SK-N-SH (cell line): ENCODE measurements around the gene C11orf58. TPM values are rescaled to one million over a fixed set of nuclear protein-coding genes. Genes with fewer than 3 reads are reported as not detected.

Experiments used
- CTCF ChIA-PET: fragments of 300-600, 350-600 bp; formaldehyde crosslinking; extraction: SDS; loops from one replicate; lab custom pipeline; 2021; lab: Yijun Ruan, JAX
- POLR2A ChIA-PET: fragments of 350-600 bp; sonication (Branson Sonifier 250); formaldehyde crosslinking; extraction: SDS; loops from one replicate; lab custom pipeline; 2020; ENCODE audit warnings: antibody characterized with exemption, inconsistent platforms; lab: Yijun Ruan, JAX
- DNase-seq: peaks from one replicate; pipeline ENCODE4 v3.0.0; 2012
- H2AFZ ChIP-seq: fragments of 200-600 bp; sonication (generic); 2 replicates; pipeline ENCODE4 v1.8.1; 2016; ENCODE audit warnings: antibody characterized with exemption, mild to moderate bottlenecking, low read depth
- H3F3A ChIP-seq: fragments of 200-600 bp; sonication (generic); replicated peaks from 2 replicates; pipeline ENCODE3; 2016; ENCODE audit warnings: antibody characterized with exemption, mild to moderate bottlenecking; ENCODE audit not compliant: insufficient read depth
- H3K27ac ChIP-seq, 2 experiments: fragments of 200-500 bp in 1 of 2; fragments of 200-600 bp in 1 of 2; sonication (Bioruptor generic) in 1 of 2; sonication (generic), shearing (Covaris generic) in 1 of 2; 2 replicates each; pipeline versions ENCODE4 v1.5.1 to v1.6.1; 2014 to 2016; ENCODE audit warnings: low read depth in 2 of 2, inconsistent platforms in 1 of 2, low read length in 1 of 2, mild to moderate bottlenecking in 1 of 2, mixed read lengths in 1 of 2
- H3K27me3 ChIP-seq: fragments of 200-600 bp; sonication (generic), shearing (Covaris generic); 2 replicates; pipeline ENCODE4 v1.6.1; 2016; ENCODE audit warnings: mixed run types; ENCODE audit not compliant: insufficient read depth
- H3K36me3 ChIP-seq, 2 experiments: fragments of 200-500 bp in 1 of 2; fragments of 200-600 bp in 1 of 2; sonication (Bioruptor generic) in 1 of 2; sonication (generic) in 1 of 2; replicated peaks in 1 of 2; 2 replicates each; pipeline versions ENCODE3 to v1.5.1; 2014 to 2016; ENCODE audit warnings: low read length in 1 of 2, mild to moderate bottlenecking in 1 of 2; ENCODE audit not compliant: insufficient read depth in 2 of 2, control insufficient read depth in 1 of 2
- H3K4me1 ChIP-seq, 2 experiments: fragments of 200-500 bp in 1 of 2; fragments of 200-600 bp in 1 of 2; sonication (Bioruptor generic) in 1 of 2; sonication (generic), shearing (Covaris generic) in 1 of 2; 2 replicates each; pipeline versions ENCODE4 v1.5.1 to v1.6.1; 2014 to 2016; ENCODE audit warnings: low read depth in 1 of 2, low read length in 1 of 2, mixed run types in 1 of 2; ENCODE audit not compliant: insufficient read depth in 2 of 2, control insufficient read depth in 1 of 2
- H3K4me2 ChIP-seq: fragments of 200-600 bp; sonication (generic), shearing (Covaris generic); 2 replicates; pipeline ENCODE4 v1.6.1; 2017; ENCODE audit warnings: mixed run types
- H3K4me3 ChIP-seq, 2 experiments: fragments of 200-500 bp in 1 of 2; fragments of 200-600 bp in 1 of 2; sonication (Bioruptor generic) in 1 of 2; sonication (generic), shearing (Covaris generic) in 1 of 2; 2 replicates each; pipeline versions ENCODE4 v1.5.1 to v1.8.1; 2014 to 2016; ENCODE audit warnings: low read depth in 2 of 2, inconsistent platforms in 1 of 2, low read length in 1 of 2, mild to moderate bottlenecking in 1 of 2, mixed read lengths in 1 of 2, moderate library complexity in 1 of 2
- H3K79me2 ChIP-seq: fragments of 200-600 bp; sonication (generic); 2 replicates; pipeline ENCODE4 v1.8.1; 2017; ENCODE audit warnings: mild to moderate bottlenecking; ENCODE audit not compliant: insufficient read depth
- H3K9ac ChIP-seq: fragments of 200-600 bp; sonication (generic); 2 replicates; pipeline ENCODE4 v1.6.1; 2017; ENCODE audit warnings: mixed run types
- H3K9me2 ChIP-seq: fragments of 200-600 bp; sonication (generic); 2 replicates; pipeline ENCODE4 v1.6.1; 2017; ENCODE audit warnings: mixed run types
- H3K9me3 ChIP-seq: fragments of 200-600 bp; sonication (generic); 2 replicates; pipeline ENCODE4 v1.6.1; 2017; ENCODE audit warnings: mixed run types, mild to moderate bottlenecking, moderate library complexity
- H4K20me1 ChIP-seq: fragments of 200-600 bp; sonication (generic); 2 replicates; pipeline ENCODE4 v1.6.1; 2017; ENCODE audit warnings: mild to moderate bottlenecking, mixed run types; ENCODE audit not compliant: insufficient read depth
- CHD2 ChIP-seq: fragments of 150-350 bp; IDR thresholded peaks from 2 replicates; pipeline ENCODE4 v1.6.1; 2018; ENCODE audit warnings: low read length; ENCODE audit not compliant: partially characterized antibody
- EZH2phosphoT487 ChIP-seq: fragments of 200-600 bp; sonication (generic); IDR thresholded peaks from 2 replicates; pipeline ENCODE4 v1.6.1; 2017; ENCODE audit warnings: low read depth, mixed run types, mild to moderate bottlenecking, antibody characterized with exemption, moderate library complexity, borderline replicate concordance
- FOXJ3 ChIP-seq: sonication (generic); formaldehyde crosslinking; IDR thresholded peaks from 2 replicates; pipeline ENCODE4 v1.5.1; 2020; ENCODE audit warnings: mild to moderate bottlenecking, missing genetic modification reagents
- GATA2 ChIP-seq: sonication (generic); formaldehyde crosslinking; IDR thresholded peaks from 2 replicates; pipeline ENCODE4 v1.5.0; 2020; ENCODE audit warnings: mild to moderate bottlenecking, missing genetic modification reagents
- JUND ChIP-seq: IDR thresholded peaks from 2 replicates; pipeline ENCODE4 v1.4.0; 2012
- REST ChIP-seq: IDR thresholded peaks from 2 replicates; pipeline ENCODE4 v1.6.1; 2012; ENCODE audit warnings: mild to moderate bottlenecking, low read depth, low read length, moderate library complexity
- RXRA ChIP-seq: IDR thresholded peaks from 2 replicates; pipeline ENCODE4 v1.4.0; 2012; ENCODE audit warnings: low read depth, mild to moderate bottlenecking, borderline replicate concordance
- SIN3A ChIP-seq: IDR thresholded peaks from 2 replicates; pipeline ENCODE4 v1.6.1; 2012; ENCODE audit warnings: low read depth, mild to moderate bottlenecking, low read length, moderate library complexity, borderline replicate concordance
- TAF1 ChIP-seq: IDR thresholded peaks from 2 replicates; pipeline ENCODE4 v1.6.1; 2012; ENCODE audit warnings: low read depth, mild to moderate bottlenecking, low read length, moderate library complexity, borderline replicate concordance
- TCF12 ChIP-seq: IDR thresholded peaks from 2 replicates; pipeline ENCODE4 v1.4.0; 2012
- USF2 ChIP-seq: fragments of 150-350 bp; IDR thresholded peaks from 2 replicates; pipeline ENCODE4 v1.6.1; 2017; ENCODE audit warnings: antibody characterized with exemption, low read length, low read depth, borderline replicate concordance
- YY1 ChIP-seq: IDR thresholded peaks from 2 replicates; pipeline ENCODE4 v1.4.0; 2012; ENCODE audit warnings: low read depth, mild to moderate bottlenecking
- polyA plus RNA-seq, 3 experiments: library from polyadenylated mRNA; depleted of rRNA; stranded (reverse); fragments of >200 nt; gene quantifications; 2 replicates each; pipeline ENCODE4 v1.2.3, GENCODE V29; 2012

The C11orf58 gene
- polyA plus RNA-seq, 1 of the 3 experiments (the other 2 are of a cell fraction): 150 TPM

GRCh38 chr11:16799890-16800289, 61.4 kb downstream of the C11orf58 start:
- no peaks in the 10 kb centered on the region for H3K36me3 ChIP-seq
- no peak overlapping the region for H3K9ac ChIP-seq
- no peak for DNase-seq
- H2AFZ ChIP-seq: no peak overlapping the region
- TF ChIP-seq GATA2 (CRISPR knock-in tag): no peak
- no peak for TF ChIP-seq CHD2
- no peak for TF ChIP-seq JUND
- no peak for TF ChIP-seq YY1
- TF ChIP-seq SIN3A: no peak
- no peak for TF ChIP-seq USF2
- TF ChIP-seq EZH2phosphoT487: no peak
- no peak for TF ChIP-seq REST
- TF ChIP-seq TCF12: no peak
- TF ChIP-seq RXRA: no peak
- no peak for TF ChIP-seq TAF1
- no peaks in the 10 kb centered on the region for H3K27me3 ChIP-seq
- H4K20me1 ChIP-seq: no peaks in the 10 kb centered on the region
- H3K79me2 ChIP-seq: no peaks in the 10 kb centered on the region
- H3F3A ChIP-seq: no peaks in the 10 kb centered on the region
- peaks cover 0 to 14% of the 10 kb centered on the region in 2 experiments; a peak in 1 of 4 replicates for H3K4me1 ChIP-seq
- no peak overlapping the region for H3K27ac ChIP-seq
- no peaks in the 10 kb centered on the region for H3K9me3 ChIP-seq
- H3K4me3 ChIP-seq: no peak overlapping the region
- CTCF ChIA-PET: interaction anchor here (3.0 to 3.8 kb wide), 3 partner anchors 12 to 20 kb away, joined by 13 to 25 read pairs (median 16); no protein-coding TSS in a partner anchor
- no peaks in the 10 kb centered on the region for H3K9me2 ChIP-seq
- POLR2A ChIA-PET: no interaction called here
- H3K4me2 ChIP-seq: no peak overlapping the region

GRCh38 chr11:16800382-16800781, 61.9 kb downstream of the C11orf58 start:
- H3F3A ChIP-seq: no peaks in the 10 kb centered on the region

More at GRCh38 chr11:16800382-16800781, 61.9 kb downstream of the C11orf58 start:
- ChIA-PET POLR2A (interaction anchor here (0.7 kb wide), 1 partner anchor 277 kb away, joined by 5 read pairs; the partner anchor contains the start of gene RPS13), CTCF (interaction anchor here (0.8 to 3.8 kb wide), 4 partner anchors 12 to 53 kb away, joined by 3 to 25 read pairs (median 14); no protein-coding TSS in a partner anchor)
- TF ChIP-seq GATA2 (CRISPR knock-in tag): 0 out of 2 replicates have a peak, but pooled peaks have one; percentile 9
- TF ChIP-seq FOXJ3 (CRISPR knock-in tag): no peak
- H3K9ac ChIP-seq: no peak overlapping the region
- no peak overlapping the region for H3K4me3 ChIP-seq
- no peak overlapping the region for H3K4me2 ChIP-seq
- no peaks in the 10 kb centered on the region for H3K36me3 ChIP-seq
- no peak overlapping the region for H3K27ac ChIP-seq
- DNase-seq: no peak
- no peaks in the 10 kb centered on the region for H3K9me3 ChIP-seq
- no peaks in the 10 kb centered on the region for H3K9me2 ChIP-seq
- no peaks in the 10 kb centered on the region for H4K20me1 ChIP-seq
- H3K4me1 ChIP-seq: peaks cover 0 to 15% of the 10 kb centered on the region in 2 experiments; a peak in 1 of 4 replicates
- H3K79me2 ChIP-seq: no peaks in the 10 kb centered on the region
- peak overlapping the region; percentile 64; the same call in 1 of the 2 replicates for H2AFZ ChIP-seq
- no peaks in the 10 kb centered on the region for H3K27me3 ChIP-seq
